Breast epithelium (tissue), 3 donors: ENCODE measurements around the gene RPS29.

Source experiments
- CTCF ChIP-seq, 3 donors: fragments of 450-650 bp; IDR thresholded peaks; one replicate each; pipeline ENCODE4 v1.5.1; 2016 to 2017; ENCODE audit warnings: antibody characterized with exemption in 3 of 3, mild to moderate bottlenecking in 3 of 3, moderate library complexity in 3 of 3
- POLR2AphosphoS5 ChIP-seq, 3 donors: sonication (generic); formaldehyde crosslinking; IDR thresholded peaks; one replicate each; pipeline ENCODE4 v1.6.1; 2017; ENCODE audit warnings: antibody characterized with exemption in 3 of 3

- TF ChIP-seq POLR2AphosphoS5 (IDR thresholded peaks at IDR 0.05) (no peak), CTCF (IDR thresholded peaks at IDR 0.05) (no peak)
Measured at GRCh38 chr14:49538852-49539251, 47.3 kb downstream of the RPS29 start.
